HEK293T (cell line): ENCODE measurements around the gene ANKS1B.

ENCODE experiments used
- FOXK2 ChIP-seq: fragments of 450-650 bp; IDR thresholded peaks from 2 replicates; pipeline ENCODE4 v1.6.1; 2016; ENCODE audit warnings: mild to moderate bottlenecking
- SP1 ChIP-seq: fragments of 450-650 bp; IDR thresholded peaks from 2 replicates; pipeline ENCODE4 v1.6.1; 2017

- TF ChIP-seq SP1 (no peak), FOXK2 (no peak)
Observed at GRCh38 chr12:99392091-99392850, 592.5 kb downstream of the ANKS1B start.
